ENCODE data around the gene ADAMTS17.

ADAMTS17 gene

GRCh38 chr15:100020614-100021013 is 321.2 kb downstream of the ADAMTS17 start:
- Histone ChIP-seq H3K9me3 (ENCODE audit: severe bottlenecking) (no peaks in the 10 kb centered on the region), H3K4me3 (ENCODE audit: low read depth, low read length) (no peak overlapping the region), H3K27me3 (ENCODE audit: insufficient read depth, low read depth, severe bottlenecking) (peaks cover 16% of the 10 kb centered on the region), H3K36me3 (no peaks in the 10 kb centered on the region), H3K27ac (no peak overlapping the region)
- TF ChIP-seq, protein P1, sequence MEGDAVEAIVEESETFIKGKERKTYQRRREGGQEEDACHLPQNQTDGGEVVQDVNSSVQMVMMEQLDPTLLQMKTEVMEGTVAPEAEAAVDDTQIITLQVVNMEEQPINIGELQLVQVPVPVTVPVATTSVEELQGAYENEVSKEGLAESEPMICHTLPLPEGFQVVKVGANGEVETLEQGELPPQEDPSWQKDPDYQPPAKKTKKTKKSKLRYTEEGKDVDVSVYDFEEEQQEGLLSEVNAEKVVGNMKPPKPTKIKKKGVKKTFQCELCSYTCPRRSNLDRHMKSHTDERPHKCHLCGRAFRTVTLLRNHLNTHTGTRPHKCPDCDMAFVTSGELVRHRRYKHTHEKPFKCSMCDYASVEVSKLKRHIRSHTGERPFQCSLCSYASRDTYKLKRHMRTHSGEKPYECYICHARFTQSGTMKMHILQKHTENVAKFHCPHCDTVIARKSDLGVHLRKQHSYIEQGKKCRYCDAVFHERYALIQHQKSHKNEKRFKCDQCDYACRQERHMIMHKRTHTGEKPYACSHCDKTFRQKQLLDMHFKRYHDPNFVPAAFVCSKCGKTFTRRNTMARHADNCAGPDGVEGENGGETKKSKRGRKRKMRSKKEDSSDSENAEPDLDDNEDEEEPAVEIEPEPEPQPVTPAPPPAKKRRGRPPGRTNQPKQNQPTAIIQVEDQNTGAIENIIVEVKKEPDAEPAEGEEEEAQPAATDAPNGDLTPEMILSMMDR (IDR thresholded peaks at IDR 0.05; ENCODE audit: low read depth, low read length), result no peak
- no peak for DNase-seq

DNA sequence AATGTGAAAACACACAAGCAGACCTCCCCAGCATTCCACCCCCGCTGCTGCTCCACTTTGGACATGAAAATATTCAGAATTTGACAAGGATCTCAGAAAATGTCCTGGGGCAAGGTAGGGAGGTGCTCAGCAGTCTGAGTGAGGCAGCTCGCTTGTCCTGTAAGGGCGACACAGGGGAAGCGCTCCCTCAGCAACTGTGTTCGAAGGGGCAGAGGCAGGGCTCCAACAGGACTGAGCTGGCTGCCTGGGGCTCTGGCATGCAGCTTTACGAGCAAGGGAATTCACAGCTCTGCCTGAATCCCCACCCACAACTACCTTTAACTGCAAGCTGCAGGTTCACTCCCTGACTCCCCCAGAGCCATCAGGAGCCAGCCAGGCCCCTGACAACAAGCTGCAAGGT is 321.6 kb downstream of the ADAMTS17 start:
- TF ChIP-seq, protein P1 (IDR thresholded peaks at IDR 0.05; ENCODE audit: low read depth, low read length), result no peak
- Histone ChIP-seq H3K9me3 (ENCODE audit: severe bottlenecking) (no peaks in the 10 kb centered on the region), H3K36me3 (no peaks in the 10 kb centered on the region), H3K27ac (no peak overlapping the region), H3K27me3 (ENCODE audit: insufficient read depth, low read depth, severe bottlenecking) (peaks cover 16% of the 10 kb centered on the region), H3K4me3 (ENCODE audit: low read depth, low read length) (no peak overlapping the region)
- DNase-seq, result no peak

DNA sequence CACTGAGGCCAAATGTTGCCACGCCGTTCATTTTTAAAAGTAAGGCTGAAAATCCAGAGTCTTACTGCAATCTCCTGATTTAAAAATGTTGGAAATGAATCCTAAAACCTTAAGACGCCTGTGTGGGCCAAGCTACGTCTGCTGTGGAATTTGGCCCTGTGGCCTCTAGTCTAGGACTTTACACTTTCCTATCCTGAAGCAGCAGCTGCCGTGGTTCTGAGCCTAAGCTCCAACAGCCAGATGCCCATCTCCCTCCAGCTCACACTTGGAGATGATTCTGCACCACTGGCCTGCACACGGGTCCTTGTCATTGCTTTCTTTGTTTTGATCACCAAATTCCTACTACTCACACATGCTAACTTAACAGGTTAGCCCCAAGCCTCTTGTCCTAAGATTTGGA is 322.2 kb downstream of the ADAMTS17 start:
- TF ChIP-seq, protein P1 (IDR thresholded peaks at IDR 0.05; ENCODE audit: low read depth, low read length), result no peak
- Histone ChIP-seq H3K9me3 (ENCODE audit: severe bottlenecking) (no peaks in the 10 kb centered on the region), H3K4me3 (ENCODE audit: low read depth, low read length) (no peak overlapping the region), H3K27ac (no peak overlapping the region), H3K36me3 (no peaks in the 10 kb centered on the region), H3K27me3 (ENCODE audit: insufficient read depth, low read depth, severe bottlenecking) (peaks cover 16% of the 10 kb centered on the region)
- DNase-seq, result no peak

DNA sequence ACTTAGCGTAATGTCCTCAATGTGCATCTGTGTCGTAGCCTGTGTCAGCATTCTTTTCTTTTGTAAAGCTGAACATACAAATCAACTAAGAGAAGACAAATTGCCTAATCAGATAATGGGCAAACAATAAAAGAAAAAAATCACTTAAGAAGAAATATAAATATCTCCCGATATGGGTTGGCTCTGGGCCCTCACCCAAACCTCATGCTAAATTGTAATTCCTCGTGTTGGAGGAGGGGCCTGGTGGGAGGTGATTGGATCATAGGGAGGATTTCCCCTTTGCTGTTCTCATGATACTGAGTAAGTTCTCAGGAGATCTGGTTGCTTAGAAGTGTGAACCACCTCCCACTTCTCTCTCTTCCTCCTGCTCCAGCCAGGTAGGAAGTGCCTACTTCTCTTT is 323.6 kb downstream of the ADAMTS17 start:
- Histone ChIP-seq H3K36me3 (no peaks in the 10 kb centered on the region), H3K27me3 (ENCODE audit: insufficient read depth, low read depth, severe bottlenecking) (peaks cover 22% of the 10 kb centered on the region), H3K4me3 (ENCODE audit: low read depth, low read length) (no peak overlapping the region), H3K27ac (no peak overlapping the region), H3K9me3 (ENCODE audit: severe bottlenecking) (no peaks in the 10 kb centered on the region)
- TF ChIP-seq, protein P1 (IDR thresholded peaks at IDR 0.05; ENCODE audit: low read depth, low read length), result no peak
- DNase-seq, result no peak

DNA sequence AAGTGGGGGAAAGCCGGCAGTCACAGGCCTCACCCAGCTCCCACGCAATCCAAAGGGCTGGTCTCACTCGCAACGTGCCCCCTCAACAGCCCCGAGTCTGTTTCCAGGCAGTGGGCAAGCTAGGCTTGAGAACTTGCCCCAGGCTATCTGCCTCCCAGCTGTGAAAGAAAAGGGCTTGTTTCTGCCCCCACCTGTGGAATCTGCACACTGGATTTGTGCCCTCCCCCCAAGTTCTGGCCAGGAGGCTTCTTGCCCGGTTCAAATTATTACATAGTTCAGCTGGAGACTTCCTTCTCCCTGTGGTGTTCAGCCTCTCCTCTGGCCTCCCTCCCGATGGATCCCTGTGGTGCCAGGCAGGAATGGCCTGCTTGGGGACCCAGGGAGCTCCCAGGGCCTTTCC is 324.6 kb downstream of the ADAMTS17 start:
- TF ChIP-seq, protein P1 (IDR thresholded peaks at IDR 0.05; ENCODE audit: low read depth, low read length), result no peak
- H3K27me3 ChIP-seq (ENCODE audit: insufficient read depth, low read depth, severe bottlenecking), result peaks cover 22% of the 10 kb centered on the region
- H3K36me3 ChIP-seq, result no peaks in the 10 kb centered on the region
- DNase-seq, result no peak
- H3K4me3 ChIP-seq (ENCODE audit: low read depth, low read length), result no peak overlapping the region
- no peak overlapping the region for H3K27ac ChIP-seq
- no peaks in the 10 kb centered on the region for H3K9me3 ChIP-seq (ENCODE audit: severe bottlenecking)

DNA sequence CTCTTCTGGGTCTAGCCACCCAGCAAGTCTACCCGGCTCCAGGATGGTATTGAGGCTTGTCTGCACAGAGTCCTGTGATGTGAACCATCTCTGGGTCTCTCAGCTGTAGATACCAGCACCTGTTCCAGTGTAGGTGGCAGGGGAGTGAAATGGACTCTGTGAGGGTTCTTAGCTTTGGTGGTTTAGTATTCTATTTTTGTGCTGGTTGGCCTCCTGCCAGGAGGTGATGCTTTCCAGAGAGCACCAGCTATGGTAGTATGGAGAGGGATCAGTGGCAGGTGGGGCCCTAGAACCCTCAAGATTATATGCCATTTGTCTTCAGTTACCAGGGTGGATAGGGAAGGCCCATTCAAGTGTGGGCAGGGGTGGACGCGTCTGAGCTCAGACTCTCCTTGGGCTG is 325.1 kb downstream of the ADAMTS17 start:
- no peaks in the 10 kb centered on the region for H3K9me3 ChIP-seq (ENCODE audit: severe bottlenecking)
- TF ChIP-seq, protein P1 (IDR thresholded peaks at IDR 0.05; ENCODE audit: low read depth, low read length), result no peak
- no peak overlapping the region for H3K27ac ChIP-seq
- no peaks in the 10 kb centered on the region for H3K36me3 ChIP-seq
- H3K27me3 ChIP-seq (ENCODE audit: insufficient read depth, low read depth, severe bottlenecking), result peaks cover 22% of the 10 kb centered on the region
- no peak for DNase-seq
- no peak overlapping the region for H3K4me3 ChIP-seq (ENCODE audit: low read depth, low read length)
